ENCODE results near the gene IQGAP1. TPM values are rescaled to one million over a fixed set of nuclear protein-coding genes. Genes with fewer than 3 reads are reported as not detected.
A peak's percentile ranks its signal among the peaks of the same experiment; 100 is the strongest.
"Not testable (repeated sequence)": the region's sequence is repeated elsewhere in the genome, so short reads cannot be mapped to it uniquely, and the experiment has no call there.

Gene IQGAP1
- total and polyA plus RNA-seq, 9 donors = 61.9 to 107 (median 74.7) TPM

- Histone ChIP-seq H3K27me3 (ENCODE audit: control insufficient read depth, insufficient read depth, low read length) (no peaks in the 10 kb centered on the region), H3K9me3 (replicated peaks; ENCODE audit: control insufficient read depth, low read depth, low read length) (no peaks in the 10 kb centered on the region), H3K36me3 (ENCODE audit: control insufficient read depth, insufficient read depth, low read length) (no peaks in the 10 kb centered on the region), H3K4me3 (ENCODE audit: low read length) (no peak overlapping the region), H3K27ac (ENCODE audit: low read length) (no peak overlapping the region), H3K4me1 (ENCODE audit: control insufficient read depth, insufficient read depth, low read length) (peaks cover 4% of the 10 kb centered on the region)
- WGBS (ENCODE audit: insufficient coverage) = no CpG with 5 or more reads among the region's 3 CpGs
- no peak for DNase-seq
These were observed 19.3 kb downstream of the IQGAP1 start for GRCh38 chr15:90407336-90407735.

- DNase-seq = no peak
- 83% methylated on average over 1 of the region's 2 CpGs for WGBS (ENCODE audit: insufficient coverage)
- no peak overlapping the region for H3K27ac ChIP-seq (ENCODE audit: low read length)
- H3K4me3 ChIP-seq (ENCODE audit: low read length) = no peak overlapping the region
- H3K27me3 ChIP-seq (ENCODE audit: control insufficient read depth, insufficient read depth, low read length) = no peaks in the 10 kb centered on the region
- no peaks in the 10 kb centered on the region for H3K9me3 ChIP-seq (replicated peaks; ENCODE audit: control insufficient read depth, low read depth, low read length)
- H3K36me3 ChIP-seq (ENCODE audit: control insufficient read depth, insufficient read depth, low read length) = no peaks in the 10 kb centered on the region
- peaks cover 5% of the 10 kb centered on the region for H3K4me1 ChIP-seq (ENCODE audit: control insufficient read depth, insufficient read depth, low read length)
These were observed 19.9 kb downstream of the IQGAP1 start for GRCh38 chr15:90407871-90408317.

GRCh38 chr15:90408657-90409056, 20.6 kb downstream of the IQGAP1 start:
- peaks cover 3% of the 10 kb centered on the region for H3K4me1 ChIP-seq (ENCODE audit: control insufficient read depth, insufficient read depth, low read length)
- no peak overlapping the region for H3K27ac ChIP-seq (ENCODE audit: low read length)
- no peak for DNase-seq
- WGBS (ENCODE audit: insufficient coverage) = 56% methylated on average over 2 of the region's 3 CpGs
- H3K9me3 ChIP-seq (replicated peaks; ENCODE audit: control insufficient read depth, low read depth, low read length) = no peaks in the 10 kb centered on the region
- no peaks in the 10 kb centered on the region for H3K27me3 ChIP-seq (ENCODE audit: control insufficient read depth, insufficient read depth, low read length)
- H3K4me3 ChIP-seq (ENCODE audit: low read length) = no peak overlapping the region
- H3K36me3 ChIP-seq (ENCODE audit: control insufficient read depth, insufficient read depth, low read length) = no peaks in the 10 kb centered on the region

GRCh38 chr15:90409587-90409986, 21.5 kb downstream of the IQGAP1 start:
- not testable (repeated sequence) for H3K27me3 ChIP-seq (ENCODE audit: control insufficient read depth, insufficient read depth, low read length); H3K27ac ChIP-seq (ENCODE audit: low read length); DNase-seq; H3K4me3 ChIP-seq (ENCODE audit: low read length); H3K4me1 ChIP-seq (ENCODE audit: control insufficient read depth, insufficient read depth, low read length); H3K36me3 ChIP-seq (ENCODE audit: control insufficient read depth, insufficient read depth, low read length); H3K9me3 ChIP-seq (replicated peaks; ENCODE audit: control insufficient read depth, low read depth, low read length)
- WGBS (ENCODE audit: insufficient coverage) = 96% methylated on average over 2 of the region's 3 CpGs

- not testable (repeated sequence) for H3K4me1 ChIP-seq (ENCODE audit: control insufficient read depth, insufficient read depth, low read length); H3K9me3 ChIP-seq (replicated peaks; ENCODE audit: control insufficient read depth, low read depth, low read length); H3K27ac ChIP-seq (ENCODE audit: low read length); H3K4me3 ChIP-seq (ENCODE audit: low read length); DNase-seq; H3K27me3 ChIP-seq (ENCODE audit: control insufficient read depth, insufficient read depth, low read length); H3K36me3 ChIP-seq (ENCODE audit: control insufficient read depth, insufficient read depth, low read length)
- no CpG with 5 or more reads among the region's 4 CpGs for WGBS (ENCODE audit: insufficient coverage)
These were observed 22.3 kb downstream of the IQGAP1 start for GRCh38 chr15:90410316-90410715.

- no peak overlapping the region for H3K4me3 ChIP-seq (ENCODE audit: low read length)
- H3K4me1 ChIP-seq (ENCODE audit: control insufficient read depth, insufficient read depth, low read length) = peaks cover 3% of the 10 kb centered on the region
- no peaks in the 10 kb centered on the region for H3K27me3 ChIP-seq (ENCODE audit: control insufficient read depth, insufficient read depth, low read length)
- no peaks in the 10 kb centered on the region for H3K9me3 ChIP-seq (replicated peaks; ENCODE audit: control insufficient read depth, low read depth, low read length)
- no CpG with 5 or more reads among the region's 2 CpGs for WGBS (ENCODE audit: insufficient coverage)
- peaks cover 3% of the 10 kb centered on the region for H3K36me3 ChIP-seq (ENCODE audit: control insufficient read depth, insufficient read depth, low read length)
- no peak overlapping the region for H3K27ac ChIP-seq (ENCODE audit: low read length)
- no peak for DNase-seq
These were observed 23.1 kb downstream of the IQGAP1 start for GRCh38 chr15:90411176-90411575.

GRCh38 chr15:90412356-90413194, 24.5 kb downstream of the IQGAP1 start:
- Histone ChIP-seq H3K4me3 (ENCODE audit: low read length) (no peak overlapping the region), H3K4me1 (ENCODE audit: control insufficient read depth, insufficient read depth, low read length) (peaks cover 3% of the 10 kb centered on the region), H3K27ac (ENCODE audit: low read length) (no peak overlapping the region), H3K9me3 (replicated peaks; ENCODE audit: control insufficient read depth, low read depth, low read length) (no peaks in the 10 kb centered on the region), H3K36me3 (ENCODE audit: control insufficient read depth, insufficient read depth, low read length) (peaks cover 3% of the 10 kb centered on the region), H3K27me3 (ENCODE audit: control insufficient read depth, insufficient read depth, low read length) (no peaks in the 10 kb centered on the region)
- WGBS (ENCODE audit: insufficient coverage) = no CpG with 5 or more reads among the region's 3 CpGs
- peak; percentile 74 for DNase-seq

- Histone ChIP-seq H3K27ac (ENCODE audit: low read length) (no peak overlapping the region), H3K4me1 (ENCODE audit: control insufficient read depth, insufficient read depth, low read length) (peaks cover 4% of the 10 kb centered on the region), H3K9me3 (replicated peaks; ENCODE audit: control insufficient read depth, low read depth, low read length) (no peaks in the 10 kb centered on the region), H3K27me3 (ENCODE audit: control insufficient read depth, insufficient read depth, low read length) (no peaks in the 10 kb centered on the region), H3K4me3 (ENCODE audit: low read length) (no peak overlapping the region), H3K36me3 (ENCODE audit: control insufficient read depth, insufficient read depth, low read length) (peaks cover 3% of the 10 kb centered on the region)
- no peak for DNase-seq
- WGBS (ENCODE audit: insufficient coverage) = 59% methylated on average over 6 of the region's 10 CpGs
These were observed 25.7 kb downstream of the IQGAP1 start for GRCh38 chr15:90413411-90414379.

- H3K27ac ChIP-seq (ENCODE audit: low read length) = no peak overlapping the region
- H3K36me3 ChIP-seq (ENCODE audit: control insufficient read depth, insufficient read depth, low read length) = peaks cover 3% of the 10 kb centered on the region
- H3K27me3 ChIP-seq (ENCODE audit: control insufficient read depth, insufficient read depth, low read length) = no peaks in the 10 kb centered on the region
- peaks cover 6% of the 10 kb centered on the region for H3K4me1 ChIP-seq (ENCODE audit: control insufficient read depth, insufficient read depth, low read length)
- no peak overlapping the region for H3K4me3 ChIP-seq (ENCODE audit: low read length)
- no peak for DNase-seq
- WGBS (ENCODE audit: insufficient coverage) = 80% methylated on average over 5 of the region's 9 CpGs
- no peaks in the 10 kb centered on the region for H3K9me3 ChIP-seq (replicated peaks; ENCODE audit: control insufficient read depth, low read depth, low read length)
These were observed 26.5 kb downstream of the IQGAP1 start for GRCh38 chr15:90414408-90415028.

- peaks cover 12% of the 10 kb centered on the region for H3K4me1 ChIP-seq (ENCODE audit: control insufficient read depth, insufficient read depth, low read length)
- H3K36me3 ChIP-seq (ENCODE audit: control insufficient read depth, insufficient read depth, low read length); H3K27me3 ChIP-seq (ENCODE audit: control insufficient read depth, insufficient read depth, low read length); H3K27ac ChIP-seq (ENCODE audit: low read length); DNase-seq; H3K9me3 ChIP-seq (replicated peaks; ENCODE audit: control insufficient read depth, low read depth, low read length); H3K4me3 ChIP-seq (ENCODE audit: low read length): not testable (repeated sequence)
- no CpG with 5 or more reads among the region's 5 CpGs for WGBS (ENCODE audit: insufficient coverage)
These were observed 28.0 kb downstream of the IQGAP1 start for GRCh38 chr15:90416052-90416451.
